Fibroblast of skin of left quadriceps (primary cell): ENCODE measurements around the gene LRRC74A.
"Not testable (repeated sequence)": the region's sequence is repeated elsewhere in the genome, so short reads cannot be mapped to it uniquely, and the experiment has no call there.

Source experiments
- DNase-seq, 2 experiments: peaks; one replicate each; pipeline ENCODE4 v3.0.0-alpha.2; 2013; ENCODE audit warnings: low read depth in 2 of 2

Gene LRRC74A

DNA sequence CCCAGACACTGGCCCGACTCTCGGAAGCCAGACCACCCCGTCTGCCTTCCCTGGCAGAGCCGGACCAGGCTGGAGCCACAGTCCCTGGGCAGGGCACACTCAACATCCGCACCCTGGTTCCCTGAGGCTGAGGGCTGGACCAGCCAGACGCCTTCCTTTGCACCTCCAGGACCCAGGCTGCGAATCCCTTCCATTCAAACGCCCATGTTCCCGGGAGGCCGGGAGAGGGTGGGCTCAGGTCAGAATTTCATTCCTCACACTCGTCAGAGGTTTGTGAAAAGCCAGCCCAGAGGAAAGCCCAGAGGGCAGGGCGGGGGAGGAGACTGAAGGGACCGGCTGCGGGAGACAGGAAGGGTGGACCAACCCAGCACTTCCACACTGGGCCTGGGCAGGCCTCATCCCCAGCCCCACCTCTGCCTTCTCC, 58.7 kb downstream of the LRRC74A start:
- DNase-seq = no peak

DNA sequence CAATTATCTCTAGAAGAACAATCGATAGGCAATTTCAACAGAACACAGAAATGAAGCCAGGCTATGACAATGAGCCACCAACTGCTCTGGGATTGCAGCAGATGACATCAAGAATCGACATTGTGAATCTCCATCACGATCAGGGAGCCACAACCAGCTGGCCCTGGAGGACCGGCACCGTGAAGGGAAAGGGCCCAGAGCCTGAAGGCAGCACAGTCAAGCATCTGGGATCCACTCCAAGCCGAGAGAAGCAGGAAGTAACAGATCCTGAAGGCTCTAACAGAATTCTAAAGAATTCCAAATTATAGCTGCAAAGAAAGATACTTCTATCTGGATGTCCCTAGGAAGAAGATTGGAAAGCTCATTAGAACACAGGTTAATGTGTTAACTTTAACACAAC, 61.0 kb downstream of the LRRC74A start:
- no peak for DNase-seq

DNA sequence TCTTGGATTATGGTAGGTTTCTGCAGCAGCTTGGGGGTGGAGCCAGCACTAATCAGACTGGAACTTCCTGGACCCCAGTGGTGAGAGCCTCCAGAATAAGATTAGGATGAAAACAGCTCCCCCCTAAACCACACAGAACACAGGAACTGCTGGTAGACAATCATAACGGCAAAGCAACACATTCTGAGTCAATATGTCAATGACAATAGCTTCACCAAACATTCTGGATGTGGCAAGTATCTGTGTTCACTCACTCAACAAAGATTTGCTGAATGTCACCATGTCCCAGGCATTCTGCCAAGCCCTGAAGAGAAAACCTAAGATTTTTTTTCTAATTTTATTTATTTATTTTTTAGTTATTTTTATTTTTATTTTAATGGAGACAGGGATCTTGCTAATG, 65.2 kb downstream of the LRRC74A start:
- no peak for DNase-seq

DNA sequence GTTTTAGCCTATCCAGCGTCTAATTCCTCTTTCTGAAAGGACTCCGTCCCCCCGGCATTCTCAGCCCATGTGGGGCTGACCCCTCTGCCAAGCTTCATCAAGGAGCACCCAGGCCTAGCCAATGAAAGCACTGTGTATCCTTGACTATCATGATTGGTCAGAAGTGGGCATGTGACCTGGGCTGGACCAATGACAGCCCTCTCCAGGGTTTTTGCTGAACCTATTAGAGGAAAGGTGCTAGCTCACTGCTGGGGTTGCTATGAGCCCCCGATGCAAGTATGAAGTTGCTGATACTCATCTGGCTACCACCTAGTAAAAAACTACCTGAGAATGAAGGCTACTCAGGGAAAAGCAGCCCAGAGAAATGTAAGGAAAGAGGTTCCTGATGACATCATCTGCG, 68.1 kb downstream of the LRRC74A start:
- DNase-seq = no peak

DNA sequence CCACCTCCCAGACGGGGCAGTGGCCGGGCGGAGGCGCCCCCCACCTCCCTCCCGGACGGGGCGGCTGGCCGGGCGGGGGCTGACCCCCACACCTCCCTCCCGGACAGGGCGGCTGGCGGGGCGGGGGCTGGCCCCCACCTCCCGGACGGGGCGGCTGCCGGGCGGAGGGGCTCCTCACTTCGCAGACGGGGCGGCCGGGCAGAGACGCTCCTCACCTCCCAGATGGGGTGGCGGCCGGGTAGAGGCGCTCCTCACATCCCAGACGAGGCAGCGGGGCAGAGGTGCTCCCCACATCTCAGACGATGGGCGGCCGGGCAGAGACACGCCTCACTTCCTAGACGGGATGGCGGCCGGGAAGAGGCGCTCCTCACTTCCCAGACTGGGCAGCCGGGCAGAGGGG, 71.8 kb downstream of the LRRC74A start:
- DNase-seq = not testable (repeated sequence)

DNA sequence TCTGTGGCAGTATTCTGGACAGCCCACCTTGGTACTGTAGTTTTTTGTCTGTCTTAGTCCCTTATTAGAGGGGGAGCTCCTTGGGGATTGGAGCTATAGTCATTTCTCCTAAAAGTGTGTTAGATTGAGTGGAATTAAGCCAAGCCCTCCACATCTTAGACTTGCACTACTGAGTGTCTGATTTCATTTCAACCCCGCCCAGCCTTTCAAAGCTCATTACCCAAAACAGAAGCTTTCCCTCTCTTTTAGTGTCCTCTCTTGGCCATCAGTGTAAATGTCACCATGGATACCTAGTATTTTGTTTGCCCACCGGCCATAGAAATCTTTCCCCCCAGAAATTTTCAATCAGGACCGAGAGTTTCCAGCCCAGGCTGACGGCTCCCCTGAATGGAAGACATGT, 74.5 kb downstream of the LRRC74A start:
- no peak for DNase-seq

DNA sequence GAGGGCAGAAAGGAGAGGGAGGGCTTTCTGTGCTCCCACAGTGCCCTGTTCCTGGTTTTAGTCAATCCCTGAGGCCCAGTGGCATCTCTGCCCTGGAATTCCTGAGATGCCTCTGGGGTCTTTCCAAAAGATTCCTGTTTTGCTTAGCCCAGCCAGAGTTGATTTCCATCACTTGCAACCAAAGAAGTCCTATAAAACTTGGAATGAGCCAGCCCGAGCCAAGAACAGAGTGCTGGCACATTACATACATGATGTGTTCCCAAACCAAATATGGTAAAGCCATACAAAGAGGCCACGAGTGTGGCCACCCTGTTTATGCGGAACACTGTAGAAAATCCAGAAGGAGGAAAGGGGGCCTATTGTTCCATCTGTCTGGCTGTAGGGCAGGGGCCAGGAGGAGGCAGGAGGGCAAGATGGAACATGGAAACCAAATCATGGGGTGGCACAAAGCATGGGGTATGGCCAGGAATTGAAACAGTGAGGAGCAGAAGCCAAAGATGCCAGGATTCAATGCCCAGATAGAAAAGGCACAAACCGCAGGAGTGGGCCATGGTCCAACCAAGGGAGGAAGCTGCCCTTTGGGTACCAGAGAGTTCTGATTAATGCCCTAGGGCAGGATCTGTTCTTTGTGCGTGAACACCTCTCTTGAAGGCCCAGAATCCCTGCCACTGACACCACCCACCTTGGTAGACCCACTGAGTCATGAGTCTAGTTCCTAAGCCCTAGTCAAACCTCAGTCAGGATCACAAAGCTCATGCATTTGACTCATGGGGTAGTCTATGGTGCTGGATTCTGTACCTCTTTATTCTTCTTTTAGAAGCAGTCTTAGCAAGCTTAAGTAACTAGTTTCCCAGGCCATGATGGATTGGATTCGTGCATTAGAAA, 75.2 kb downstream of the LRRC74A start:
- peak in 1 of 2 experiments; percentile 36 for DNase-seq

DNA sequence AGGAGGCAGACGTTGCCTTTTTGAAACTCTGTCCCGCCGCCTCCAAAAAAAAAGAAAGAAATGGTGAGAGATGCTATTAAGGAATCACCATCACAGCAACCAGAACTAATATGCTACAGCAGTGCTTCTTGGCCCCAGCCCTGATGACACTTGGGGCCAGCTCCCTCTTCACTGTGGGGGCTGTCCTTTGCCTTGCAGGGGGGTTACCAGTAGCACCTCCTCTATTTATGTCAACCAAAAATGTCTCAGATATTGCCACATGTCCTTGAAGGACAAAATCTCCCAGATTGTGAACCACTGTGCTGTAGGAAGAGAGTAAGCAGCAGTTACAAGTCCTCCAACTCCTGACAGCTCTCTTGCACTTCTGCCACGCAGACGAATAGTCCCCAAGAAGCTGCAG, 76.4 kb downstream of the LRRC74A start:
- DNase-seq = no peak

DNA sequence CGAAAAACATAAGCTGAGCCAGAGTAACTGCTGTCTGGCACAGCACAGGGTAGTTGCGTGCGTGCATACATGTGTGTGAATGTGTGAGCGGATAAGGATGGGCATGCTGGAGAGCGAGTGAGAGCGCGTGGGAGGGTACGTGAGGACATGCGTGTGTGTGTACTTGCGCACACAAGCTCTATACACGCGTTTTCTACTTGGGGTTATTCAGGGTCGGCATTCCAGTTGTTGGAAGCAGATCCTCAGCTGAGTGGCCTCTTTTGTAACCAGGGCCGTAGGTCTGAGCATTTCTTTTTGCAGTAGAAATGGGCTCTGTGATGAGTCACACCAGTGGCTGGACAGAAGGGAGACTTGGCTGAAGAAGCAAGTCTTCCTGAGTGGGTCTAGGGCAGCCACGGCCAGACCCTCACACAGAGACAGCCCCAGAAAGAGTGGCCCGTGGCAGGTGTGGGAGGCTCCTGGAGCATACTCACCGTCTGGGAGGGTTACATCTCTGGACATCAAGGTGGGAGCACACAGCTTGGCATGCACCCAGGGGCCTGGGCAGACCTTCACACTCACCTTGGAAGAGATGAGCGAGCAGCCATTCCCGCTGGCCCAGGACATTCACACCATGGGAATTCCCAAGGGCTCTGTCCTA, 78.0 kb downstream of the LRRC74A start:
- peak in 1 of 2 experiments; percentile 46 for DNase-seq

DNA sequence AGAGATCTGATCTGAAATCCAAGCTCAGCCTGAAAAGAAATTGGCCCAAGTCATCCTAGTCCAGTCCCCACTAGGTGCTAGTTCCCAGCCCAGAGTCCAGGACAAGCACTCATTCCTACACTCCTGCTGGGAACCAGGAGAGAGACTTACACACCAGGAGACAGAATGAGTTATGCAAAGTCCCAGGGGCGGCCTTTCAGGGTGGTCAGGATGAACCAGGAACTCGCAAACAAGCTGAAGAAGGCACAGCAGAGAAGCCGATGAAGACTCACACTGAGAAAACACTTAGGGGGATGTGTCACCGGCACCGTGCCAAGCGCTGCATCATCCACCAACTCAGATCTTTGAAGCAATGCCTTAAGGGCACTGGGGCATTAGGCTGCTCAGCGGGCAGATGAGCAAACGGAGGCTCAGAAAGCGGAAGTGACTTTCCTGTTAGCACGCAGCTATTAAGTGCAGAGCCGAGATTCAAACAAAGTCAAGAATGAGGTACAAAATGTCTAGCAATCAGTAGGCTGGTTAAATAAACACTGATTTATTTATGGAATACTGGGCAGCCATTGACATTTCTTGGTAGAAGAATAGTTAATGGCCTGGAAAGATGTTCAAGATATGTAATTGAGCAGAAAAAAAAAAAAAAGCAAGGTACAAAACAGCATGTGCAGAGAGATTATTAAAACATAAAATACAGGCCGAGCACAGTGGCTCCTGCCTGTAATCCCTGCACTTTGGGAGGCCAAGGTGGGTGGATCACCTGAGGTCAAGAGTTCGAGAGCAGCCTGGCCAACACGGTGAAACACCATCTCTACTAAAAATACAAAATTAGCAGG, 78.7 kb downstream of the LRRC74A start:
- DNase-seq = peak; percentile 84 to 86

DNA sequence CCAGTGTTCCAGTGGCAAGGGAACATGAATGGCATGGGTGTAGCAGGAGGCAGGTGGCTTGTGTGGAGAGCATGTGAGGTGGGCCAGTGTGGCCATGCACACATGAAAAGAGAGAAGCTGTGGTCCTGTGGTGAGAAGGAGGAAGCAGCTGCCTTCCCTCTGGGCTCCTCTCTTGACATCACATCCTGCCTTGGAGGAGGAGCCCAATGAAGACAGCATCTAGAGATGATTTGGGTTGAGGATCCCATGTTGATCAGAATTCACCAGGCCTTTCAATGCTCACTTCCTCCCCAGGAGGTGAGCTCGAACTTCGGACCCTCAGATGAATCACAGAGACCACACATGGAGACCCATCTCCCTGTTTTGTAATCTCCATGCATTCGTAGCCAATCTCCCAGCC, 82.6 kb downstream of the LRRC74A start:
- DNase-seq = no peak

DNA sequence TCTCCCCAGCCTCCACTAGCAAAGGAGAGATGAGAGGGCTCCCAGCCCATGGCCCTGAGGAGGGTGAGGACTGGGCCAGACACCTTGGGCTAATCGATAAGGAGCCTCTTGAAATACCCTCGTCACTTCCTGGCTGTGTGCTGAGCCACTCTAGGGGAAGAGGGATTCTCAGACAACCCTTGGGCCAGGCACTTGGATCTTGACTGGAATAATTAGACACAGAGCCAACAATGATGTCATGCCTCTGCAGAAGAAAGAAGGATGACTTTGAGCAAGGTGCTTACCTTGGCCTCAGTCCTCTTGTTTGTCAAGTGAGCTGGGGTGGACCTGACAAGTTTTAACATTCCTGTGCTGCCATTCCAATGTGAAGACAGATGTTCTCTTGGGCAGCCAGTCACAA, 83.1 kb downstream of the LRRC74A start:
- DNase-seq = no peak

DNA sequence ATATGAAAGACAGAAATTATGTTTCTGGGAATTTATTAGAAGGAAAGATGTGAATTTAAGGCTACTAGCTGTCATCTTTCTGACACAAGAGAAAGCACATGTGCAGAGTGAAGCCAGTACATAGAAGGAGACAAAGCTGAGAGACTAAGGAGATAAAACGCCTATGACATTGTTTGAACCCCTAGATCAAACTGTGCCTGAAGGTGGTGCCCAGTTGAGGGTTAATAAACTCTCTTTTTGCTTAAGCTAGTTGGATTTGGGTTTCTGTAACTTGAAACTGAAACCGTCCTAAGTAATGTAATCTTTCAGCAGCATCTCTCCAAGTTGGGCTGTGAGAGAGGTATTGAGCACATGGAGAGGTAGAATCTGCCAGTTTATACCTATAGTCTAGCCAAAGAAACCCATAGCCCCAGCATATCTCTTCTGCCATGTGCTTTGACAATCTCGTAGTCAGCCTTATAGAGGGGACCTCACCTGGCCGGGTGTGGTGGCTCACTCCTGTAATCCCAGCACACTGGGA, 84.2 kb downstream of the LRRC74A start:
- DNase-seq = no peak

DNA sequence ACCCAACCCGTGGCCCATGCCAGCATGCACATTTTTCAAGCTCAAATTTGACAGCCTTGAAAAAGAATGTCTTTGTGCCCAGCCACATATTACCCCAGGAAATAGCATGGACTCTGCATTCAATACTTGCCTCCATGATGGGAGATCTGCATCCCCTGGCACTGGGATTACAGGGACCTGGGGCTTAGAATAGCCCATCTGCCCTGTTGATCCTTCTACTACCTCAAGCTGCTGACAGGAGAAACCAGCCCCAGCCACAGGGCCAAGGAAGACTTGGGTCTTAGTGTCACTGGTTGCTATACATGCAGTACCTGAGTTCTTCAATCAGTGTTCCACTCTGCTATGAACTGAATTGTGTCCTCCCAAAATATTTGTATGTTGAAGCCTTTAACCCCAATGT, 85.3 kb downstream of the LRRC74A start:
- no peak for DNase-seq

DNA sequence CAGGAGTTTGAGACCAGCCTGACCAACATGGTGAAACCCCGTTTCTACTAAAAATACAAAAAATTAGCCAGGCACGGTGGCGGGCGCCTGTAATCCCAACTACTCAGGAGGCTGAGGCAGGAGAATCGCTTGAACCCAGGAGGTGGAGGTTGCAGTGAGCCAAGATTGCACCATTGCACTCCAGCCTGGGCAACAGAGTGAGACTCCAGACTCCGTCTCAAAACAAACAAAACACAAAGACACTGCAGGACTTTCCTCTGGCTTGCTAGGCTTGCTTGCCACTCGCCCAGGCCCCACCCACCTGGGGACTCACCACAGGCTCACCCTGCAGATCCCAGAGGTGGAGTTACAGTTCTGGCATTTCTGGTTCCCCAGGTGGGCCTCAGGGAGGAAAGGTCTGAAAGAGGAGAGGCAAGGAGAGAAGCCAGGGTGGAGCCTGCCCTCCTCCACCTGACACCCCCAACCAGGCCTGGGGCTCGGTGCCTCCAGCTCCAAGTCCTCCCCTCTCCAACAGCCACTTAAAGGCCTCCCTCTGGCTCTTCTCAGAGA, 88.4 kb downstream of the LRRC74A start:
- not testable (repeated sequence) for DNase-seq

DNA sequence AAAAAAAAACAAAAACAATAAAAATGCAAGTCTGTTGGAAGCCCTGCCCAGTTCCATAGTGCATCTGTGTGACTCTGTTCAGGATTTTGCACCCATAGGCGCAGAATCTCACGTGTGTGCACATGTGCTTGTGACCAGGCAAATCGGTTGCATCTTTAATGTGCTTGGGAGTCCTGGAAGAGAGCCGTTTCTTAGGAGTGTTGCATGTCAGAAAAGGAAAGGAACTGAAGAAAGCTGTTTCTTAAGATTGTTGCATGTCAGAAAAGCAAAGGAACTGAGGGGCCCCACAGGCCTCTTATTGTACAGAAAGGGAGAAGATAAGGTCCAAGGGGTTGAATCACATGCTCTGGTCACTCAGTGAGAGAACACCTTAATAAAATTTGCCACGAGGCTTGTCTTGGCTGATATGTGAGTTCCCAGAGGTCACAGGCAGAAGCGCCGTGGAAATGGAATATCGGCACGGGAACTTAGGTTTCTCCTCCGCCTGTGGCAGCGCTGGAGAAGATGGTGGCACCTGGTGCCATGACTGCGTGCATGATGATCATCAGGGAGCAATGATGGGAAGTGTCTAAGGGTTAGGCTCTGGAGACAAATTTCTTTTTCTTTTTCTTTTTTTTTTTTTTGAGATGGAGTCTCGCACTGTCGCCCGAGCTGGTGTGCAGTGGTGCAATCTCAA, 90.0 kb downstream of the LRRC74A start:
- no peak for DNase-seq

DNA sequence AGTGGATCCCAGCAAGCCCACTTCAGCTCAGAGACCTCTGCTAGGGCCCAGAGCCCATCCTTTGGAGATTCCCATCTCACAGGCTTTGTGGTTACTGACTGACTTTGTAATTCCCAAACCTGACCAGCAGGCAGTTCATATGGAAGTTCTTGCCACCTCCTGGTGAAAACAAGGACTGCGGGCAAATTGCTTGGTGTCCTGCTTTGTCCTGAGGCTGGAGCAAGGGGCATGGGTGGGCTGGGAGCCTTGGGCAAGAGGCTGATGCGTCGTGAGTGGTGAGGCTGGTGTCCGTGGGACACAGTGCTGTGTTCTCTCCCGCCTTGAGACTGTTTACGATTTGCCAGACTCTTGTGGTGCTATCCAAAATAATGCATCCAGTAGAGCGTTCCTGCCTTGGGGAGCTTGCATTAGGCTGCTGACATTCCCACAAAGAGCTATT, 91.0 kb downstream of the LRRC74A start:
- peak in 1 of 2 experiments; percentile 54 for DNase-seq

DNA sequence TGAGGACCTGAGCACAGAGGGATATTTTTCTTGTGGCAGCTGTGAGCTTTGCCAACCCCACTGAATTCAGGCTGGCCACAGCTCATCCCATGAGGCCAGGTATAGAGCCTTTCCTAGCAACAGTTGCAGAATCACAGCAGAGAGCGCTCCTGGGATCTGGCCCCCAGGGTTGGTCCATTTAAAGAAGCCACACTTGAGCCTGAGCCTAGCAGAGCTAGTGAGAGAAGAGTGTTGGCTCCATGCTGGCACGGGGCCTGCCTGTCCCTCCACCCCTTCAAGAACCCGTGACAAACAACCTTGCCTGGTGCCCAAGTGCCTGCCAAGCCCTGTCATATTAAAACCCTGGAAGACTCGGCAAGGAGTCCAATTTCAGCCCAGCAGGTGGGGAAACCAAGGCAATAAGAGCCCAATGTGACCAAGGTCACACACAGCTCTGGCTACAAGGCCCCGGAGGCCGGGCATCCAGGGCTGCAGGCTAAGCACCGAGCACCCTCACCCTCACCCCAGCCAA, 91.6 kb downstream of the LRRC74A start:
- no peak for DNase-seq

DNA sequence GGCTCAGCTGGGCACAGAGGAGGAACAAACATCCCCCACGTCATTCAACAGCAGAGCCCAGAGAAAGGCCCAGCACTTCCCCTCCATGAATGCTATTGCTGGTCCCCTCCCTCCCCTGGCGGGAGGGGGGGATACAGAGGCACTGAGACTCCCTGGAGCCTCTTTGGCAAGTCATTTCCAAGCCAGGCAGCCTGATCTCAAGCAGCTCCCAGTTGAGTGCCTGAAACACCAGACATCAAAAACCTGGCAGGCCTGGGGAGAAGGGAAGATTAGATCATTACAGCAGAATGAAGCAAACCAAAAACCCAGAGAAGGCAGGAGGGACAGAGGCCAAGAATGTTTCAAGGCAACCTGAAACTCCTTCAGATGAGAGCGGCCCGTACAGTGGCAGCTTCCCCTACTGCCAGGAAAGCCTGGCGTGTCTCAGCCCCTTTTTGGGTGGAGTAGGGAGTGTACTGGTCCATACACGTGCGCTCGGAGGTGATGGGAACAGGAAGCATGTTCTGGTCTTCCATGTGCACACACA, 92.1 kb downstream of the LRRC74A start:
- peak; percentile 87 to 88 for DNase-seq

DNA sequence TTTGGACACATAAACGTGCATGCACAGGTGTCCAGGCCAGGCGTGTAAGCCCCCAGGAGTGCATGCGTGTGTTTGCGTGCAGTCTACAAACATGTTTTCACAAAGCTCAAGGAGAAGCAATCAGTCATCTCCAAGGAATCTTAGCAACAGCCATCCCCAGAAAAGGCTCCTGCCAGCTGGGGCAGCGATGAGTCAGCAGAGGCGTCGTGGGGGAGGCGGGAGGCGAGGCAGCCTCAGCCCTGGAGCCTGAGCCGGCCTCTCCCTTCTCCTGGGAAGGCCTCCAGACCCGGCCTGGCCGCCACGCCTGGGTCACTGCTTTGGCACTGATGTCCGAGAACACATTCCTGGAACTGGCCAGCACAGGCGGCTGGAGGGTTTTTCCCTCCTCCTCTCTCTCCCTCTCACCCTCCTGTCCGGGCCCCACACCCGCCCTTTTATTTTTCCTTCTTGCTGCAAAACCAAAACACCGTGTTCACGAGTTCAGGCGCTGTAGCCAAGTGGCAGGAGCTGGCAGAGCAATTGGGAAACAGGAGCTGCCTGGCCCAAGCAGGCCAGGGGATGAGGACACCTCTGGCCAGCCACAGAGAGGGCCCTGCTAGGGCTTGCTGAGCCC, 92.7 kb downstream of the LRRC74A start:
- peak; percentile 93 to 94 for DNase-seq
